ENCODE data around the gene TDRD12.
"Not testable (repeated sequence)": the region's sequence is repeated elsewhere in the genome, so short reads cannot be mapped to it uniquely, and the experiment has no call there.

Gene TDRD12

GRCh38 chr19:32833388-32833787, 113.8 kb downstream of the TDRD12 start:
- not testable (repeated sequence) for DNase-seq

GRCh38 chr19:32837531-32837930, 118.0 kb downstream of the TDRD12 start:
- no peak for DNase-seq

- DNase-seq, result no peak
Observed at GRCh38 chr19:32842061-32842460, 122.5 kb downstream of the TDRD12 start.

- no peak for DNase-seq
Observed at GRCh38 chr19:32843716-32844245, 124.2 kb downstream of the TDRD12 start.

DNA sequence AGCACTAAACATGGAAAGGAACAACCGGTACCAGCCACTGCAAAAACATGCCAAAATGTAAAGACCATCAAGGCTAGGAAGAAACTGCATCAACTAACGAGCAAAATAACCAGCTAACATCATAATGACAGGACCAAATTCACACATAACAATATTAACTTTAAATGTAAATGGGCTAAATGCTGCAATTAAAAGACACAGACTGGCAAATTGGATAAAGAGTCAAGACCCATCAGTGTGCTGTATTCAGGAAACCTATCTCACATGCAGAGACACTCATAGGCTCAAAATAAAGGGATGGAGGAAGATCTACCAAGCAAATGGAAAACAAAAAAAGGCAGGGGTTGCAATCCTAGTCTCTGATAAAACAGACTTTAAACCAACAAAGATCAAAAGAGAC, 128.5 kb downstream of the TDRD12 start:
- not testable (repeated sequence) for DNase-seq

GRCh38 chr19:32852216-32852615, 132.6 kb downstream of the TDRD12 start:
- DNase-seq, result no peak

DNA sequence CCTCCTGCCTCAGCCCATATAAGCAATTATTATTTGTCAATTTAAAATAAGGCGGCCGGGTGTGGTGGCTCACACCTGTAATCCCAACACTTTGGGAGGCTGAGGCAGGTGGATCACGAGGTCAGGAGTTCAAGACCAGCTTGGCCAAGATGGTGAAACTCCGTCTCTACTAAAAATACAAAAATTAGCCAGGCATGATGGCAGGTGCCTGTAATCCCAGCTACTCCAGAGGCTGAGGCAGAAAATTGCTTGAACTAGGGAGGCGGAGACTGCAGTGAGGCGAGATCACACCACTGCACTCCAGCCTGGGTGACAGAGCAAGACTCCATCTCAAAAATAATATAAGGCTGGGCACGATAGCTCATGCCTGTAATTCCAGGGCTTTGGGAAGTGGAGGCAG, 137.3 kb downstream of the TDRD12 start:
- not testable (repeated sequence) for DNase-seq

- no peak for DNase-seq
Observed at GRCh38 chr19:32857584-32857983, 138.0 kb downstream of the TDRD12 start.

DNA sequence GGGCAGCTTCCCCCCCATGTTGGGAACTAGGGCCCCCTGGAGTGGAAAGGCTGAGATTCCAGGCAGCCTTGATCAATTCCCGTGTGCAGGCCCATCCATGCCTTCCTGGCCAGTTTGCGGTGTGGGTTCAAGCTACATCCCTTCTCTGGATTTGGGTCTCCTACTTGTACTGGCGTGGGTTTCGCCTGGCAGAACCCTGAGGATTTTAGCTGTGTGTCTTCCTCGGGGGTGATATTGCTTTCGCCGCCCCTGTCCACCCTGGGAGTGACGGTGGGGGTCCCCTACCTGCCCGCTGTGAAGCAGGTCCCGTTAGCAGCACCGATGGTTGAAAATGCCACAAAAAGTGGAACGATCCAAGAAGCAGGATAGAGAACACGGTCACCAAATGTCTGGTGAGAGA, 138.6 kb downstream of the TDRD12 start:
- DNase-seq, result no peak

DNA sequence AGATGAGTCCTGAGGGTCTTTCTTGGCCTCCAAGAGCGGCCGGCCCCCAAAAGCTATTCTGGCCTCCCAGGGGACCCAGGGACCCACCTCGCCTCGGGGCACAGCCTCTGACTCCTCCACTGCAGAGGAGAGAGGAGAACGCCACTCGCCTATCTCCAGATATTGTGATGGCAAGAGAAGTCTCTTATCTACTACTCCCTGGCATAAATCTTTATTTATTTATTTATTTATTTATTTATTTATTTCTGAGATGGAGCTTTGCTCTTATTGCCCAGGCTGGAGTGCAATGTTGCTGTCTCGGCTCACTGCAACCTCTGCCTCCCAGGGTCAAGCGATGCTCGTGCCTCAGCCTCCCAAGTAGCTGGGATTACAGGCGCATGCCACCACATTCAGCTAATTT, 139.0 kb downstream of the TDRD12 start:
- DNase-seq, result no peak

GRCh38 chr19:32859591-32859990, 140.0 kb downstream of the TDRD12 start:
- no peak for DNase-seq

DNA sequence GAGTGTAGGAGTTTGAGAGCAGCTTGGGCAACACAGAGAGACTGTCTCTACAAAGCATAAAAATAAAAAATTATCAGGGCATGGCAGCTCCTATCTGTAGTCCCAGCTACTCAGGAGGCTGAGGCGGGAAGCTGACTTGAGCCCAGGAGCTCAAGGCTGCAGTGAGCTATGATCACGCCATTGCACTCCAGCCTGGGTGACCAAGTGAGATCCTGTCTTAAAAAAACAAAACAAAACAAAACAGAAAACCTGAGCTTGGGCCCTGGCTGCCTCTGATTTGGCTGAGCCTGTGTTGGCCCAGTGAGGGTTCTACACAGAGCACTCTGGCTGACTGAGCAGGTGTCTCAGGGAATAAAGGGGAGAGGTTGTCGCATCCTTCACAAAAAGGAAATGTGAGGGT, 142.0 kb downstream of the TDRD12 start:
- DNase-seq, result no peak

DNA sequence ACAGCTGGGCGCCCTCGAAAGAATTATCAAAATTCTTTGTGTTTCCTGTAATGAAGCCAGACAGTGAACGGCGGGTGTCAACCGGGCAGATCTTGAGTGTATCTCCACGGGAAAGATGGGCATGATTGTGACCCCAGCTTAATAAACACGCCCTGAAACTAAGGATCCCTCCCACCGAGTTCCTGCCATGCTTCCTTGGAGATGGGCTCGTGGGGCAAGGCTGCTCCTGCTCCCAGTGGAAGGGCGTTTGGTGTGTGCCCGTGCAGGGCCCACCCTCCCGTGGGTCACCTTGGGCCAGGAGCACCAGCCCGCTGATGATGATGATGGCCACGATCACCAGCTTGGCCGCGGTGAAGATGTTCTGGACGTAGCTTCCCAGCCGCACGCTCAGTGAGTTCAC, 142.6 kb downstream of the TDRD12 start:
- no peak for DNase-seq

DNA sequence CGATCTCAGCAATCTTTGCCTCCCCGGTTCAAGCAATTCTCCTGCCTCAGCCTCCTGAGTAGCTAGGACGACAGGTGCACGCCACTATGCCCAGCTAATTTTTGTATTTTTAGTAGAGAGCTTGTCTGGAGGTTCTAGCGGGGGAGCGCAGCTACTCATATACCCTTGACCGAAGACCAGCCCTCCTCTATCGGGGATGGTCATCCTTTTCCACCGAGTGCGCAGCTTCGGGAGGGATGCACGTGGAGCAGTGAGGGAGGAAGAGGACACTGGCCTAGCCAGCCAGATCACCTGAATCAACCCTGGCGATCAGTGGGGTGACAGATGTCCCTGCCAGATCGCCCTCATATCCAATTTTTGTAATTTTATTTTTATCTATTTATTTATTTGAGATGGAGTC, 143.2 kb downstream of the TDRD12 start:
- no peak for DNase-seq

DNA sequence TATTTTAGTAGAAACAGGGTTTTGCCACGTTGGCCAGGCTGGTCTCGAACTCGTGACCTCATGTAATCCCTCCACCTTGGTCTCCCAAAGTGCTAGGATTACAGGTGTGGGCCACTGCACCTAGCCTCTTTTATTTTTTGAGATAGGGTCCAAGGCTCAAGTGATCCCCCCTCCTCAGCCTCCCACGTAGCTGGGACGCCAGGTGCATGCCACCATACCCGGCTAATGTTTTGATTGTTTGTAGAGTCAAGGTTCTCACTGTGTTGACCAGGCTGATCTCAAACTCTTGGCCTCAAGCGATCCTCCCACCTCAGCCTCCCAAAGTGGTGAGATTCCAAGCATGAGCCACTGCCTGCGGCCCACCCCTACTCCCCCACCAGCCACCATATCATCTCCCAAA, 143.7 kb downstream of the TDRD12 start:
- DNase-seq, result no peak

DNA sequence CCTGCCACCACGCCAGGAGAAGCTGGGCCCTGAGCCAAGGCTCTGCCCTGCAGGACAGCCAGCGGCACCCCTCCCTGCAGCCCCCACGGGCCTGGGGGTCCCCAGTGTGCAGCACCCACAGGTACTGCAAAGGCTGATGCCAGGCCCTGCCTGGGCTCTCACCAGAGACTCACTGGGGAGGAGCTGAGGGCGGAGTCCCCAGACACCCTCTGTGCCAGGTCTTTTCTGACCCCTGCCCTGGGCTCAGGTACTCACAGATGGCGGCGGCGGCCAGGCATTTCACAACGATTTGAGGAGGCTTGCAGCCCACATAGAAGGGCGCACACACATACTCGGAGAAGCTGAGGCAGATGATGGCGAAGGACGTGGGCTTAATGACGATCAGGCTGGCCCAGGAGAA, 144.3 kb downstream of the TDRD12 start:
- no peak for DNase-seq

DNA sequence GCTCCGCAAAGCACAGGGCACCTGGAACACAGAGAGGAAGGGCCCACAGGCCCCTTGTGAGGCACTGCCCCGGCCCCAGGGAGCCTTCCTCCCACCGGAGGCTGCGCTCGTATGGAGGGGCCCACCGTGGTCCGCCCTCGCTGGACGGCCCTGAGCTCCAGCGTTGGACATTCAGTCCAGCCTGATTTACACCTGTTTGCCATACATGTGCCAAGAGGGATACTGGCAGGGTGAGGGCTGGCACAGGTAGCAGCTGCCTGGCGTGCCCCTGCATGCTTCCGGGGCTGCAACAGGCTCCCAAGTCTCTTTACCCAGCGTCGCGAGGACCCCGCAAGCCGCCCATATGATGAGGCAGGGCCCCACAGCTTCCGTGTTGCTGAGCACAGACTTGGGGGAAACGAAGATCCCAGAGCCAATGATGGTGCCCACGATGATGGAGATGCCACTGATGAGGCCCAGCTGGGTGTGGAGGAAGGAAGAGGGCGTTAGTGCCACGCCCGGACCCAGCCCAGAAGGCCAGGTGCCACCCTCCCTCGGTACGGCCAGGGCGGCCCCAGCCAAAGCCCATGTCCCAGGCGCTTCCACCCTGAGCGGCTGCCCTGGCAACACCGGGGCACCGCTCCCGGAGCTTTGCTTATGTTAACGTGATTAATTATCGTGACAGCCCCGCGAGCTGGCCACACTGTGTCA, 144.9 kb downstream of the TDRD12 start:
- DNase-seq, result no peak

DNA sequence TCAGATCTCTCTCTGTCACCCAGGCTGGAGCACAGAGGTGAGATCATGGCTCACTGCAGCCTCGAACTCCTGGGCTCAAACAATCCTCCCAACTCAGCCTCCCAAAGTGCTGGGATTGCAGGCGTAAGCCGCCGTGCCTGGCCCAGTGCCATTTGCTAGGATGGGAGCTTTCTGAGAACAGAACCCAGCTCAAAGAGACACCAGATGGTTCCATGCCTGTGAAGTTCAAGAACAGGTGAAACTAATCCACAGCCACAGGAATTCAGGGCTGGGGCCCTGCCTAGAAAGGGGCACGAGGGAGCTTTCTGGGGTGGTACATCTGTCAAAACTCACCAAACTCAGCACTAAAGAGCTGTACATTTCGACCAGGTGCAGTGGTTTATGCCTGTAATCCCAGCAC, 145.8 kb downstream of the TDRD12 start:
- no peak for DNase-seq

DNA sequence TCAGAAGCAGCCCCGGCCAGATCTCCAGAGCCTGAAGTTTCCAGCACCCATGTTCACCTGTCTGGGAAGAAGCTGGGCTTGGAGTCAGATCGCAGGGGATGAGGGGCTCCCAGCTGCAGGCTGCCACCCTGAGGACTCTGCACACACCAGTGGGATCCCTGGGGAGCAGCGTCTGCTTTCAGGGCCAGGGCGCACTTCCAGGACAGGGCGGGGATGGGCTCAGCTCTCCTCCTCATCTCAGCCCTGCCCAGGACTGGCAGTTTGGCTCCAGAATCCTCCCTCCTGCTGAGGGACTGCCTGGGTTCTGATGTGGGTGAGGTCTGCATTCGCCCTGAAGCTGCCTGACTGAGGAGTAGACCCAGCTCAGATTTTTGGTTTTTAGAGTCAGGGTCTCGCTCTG, 146.5 kb downstream of the TDRD12 start:
- DNase-seq, result no peak

DNA sequence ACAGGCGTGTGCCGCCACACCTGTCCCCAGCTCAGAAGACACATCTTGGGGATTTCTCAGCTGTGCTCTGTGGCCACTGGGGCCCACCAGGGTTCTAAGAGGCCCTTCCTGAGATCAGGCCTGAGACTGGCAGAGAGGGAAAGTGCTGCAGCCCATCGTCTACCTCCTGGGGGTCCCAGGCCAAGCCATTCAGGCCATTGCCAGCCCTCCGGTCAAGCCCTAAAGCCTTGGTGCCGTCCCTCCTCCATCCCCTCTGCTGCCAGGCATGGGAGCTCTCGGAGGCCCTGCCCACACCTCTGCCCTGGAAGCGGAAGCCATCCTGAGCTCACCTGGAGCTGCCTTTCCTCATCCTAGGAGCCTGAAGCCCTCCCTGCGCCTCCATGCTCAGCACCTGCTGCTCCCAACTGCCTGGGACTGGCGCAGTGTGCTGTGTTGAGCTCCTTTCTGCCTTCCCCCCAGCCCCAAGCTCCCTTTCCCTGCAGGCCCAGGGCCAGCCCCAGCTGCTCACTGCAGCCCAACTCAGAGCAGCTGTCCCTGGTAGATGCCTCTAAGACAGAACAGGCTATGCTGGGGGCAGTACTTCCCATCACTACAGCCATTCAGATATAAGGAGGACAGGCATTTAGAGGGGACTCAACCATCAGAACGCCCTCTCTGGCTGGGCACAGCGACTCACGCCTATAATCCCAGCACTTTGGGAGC, 147.1 kb downstream of the TDRD12 start:
- DNase-seq, result no peak

- DNase-seq, result not testable (repeated sequence)
Observed at GRCh38 chr19:32867436-32867835, 147.9 kb downstream of the TDRD12 start.

DNA sequence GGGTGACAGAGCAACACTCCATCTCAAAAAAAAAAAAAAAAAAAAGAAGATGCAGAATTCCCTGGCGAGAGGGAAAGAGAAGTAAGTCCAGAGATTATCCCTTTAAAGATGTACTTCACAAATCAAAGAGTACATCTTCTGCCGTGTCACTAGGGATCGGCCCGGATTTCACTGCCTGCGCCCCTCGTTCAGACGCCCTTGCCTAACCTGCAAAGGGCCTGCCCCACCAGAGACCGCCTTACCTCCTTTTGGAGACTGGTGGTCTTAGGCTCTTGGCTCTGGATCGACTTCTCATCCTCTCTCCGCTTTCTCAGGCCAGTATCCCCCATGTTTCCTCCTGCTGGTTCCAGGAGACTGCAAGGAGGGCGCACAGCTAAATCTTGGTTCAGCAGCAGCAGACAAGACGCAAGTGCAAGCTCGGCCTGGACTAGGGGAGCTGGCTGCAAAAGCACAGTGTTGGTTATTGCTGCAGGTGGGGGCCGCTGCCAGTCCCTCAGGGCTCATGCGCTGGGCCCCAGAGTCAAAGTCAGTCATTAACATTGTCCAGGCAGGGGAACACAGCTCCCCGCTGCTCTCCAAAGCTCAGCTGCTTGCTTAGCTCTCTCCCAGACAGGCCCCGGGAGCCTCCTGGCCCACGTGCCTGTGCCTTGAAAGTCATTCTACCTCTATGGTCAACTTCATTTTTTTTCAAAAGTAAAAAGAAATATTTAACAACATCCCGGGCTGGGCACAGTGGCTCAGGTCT, 148.8 kb downstream of the TDRD12 start:
- DNase-seq, result no peak

DNA sequence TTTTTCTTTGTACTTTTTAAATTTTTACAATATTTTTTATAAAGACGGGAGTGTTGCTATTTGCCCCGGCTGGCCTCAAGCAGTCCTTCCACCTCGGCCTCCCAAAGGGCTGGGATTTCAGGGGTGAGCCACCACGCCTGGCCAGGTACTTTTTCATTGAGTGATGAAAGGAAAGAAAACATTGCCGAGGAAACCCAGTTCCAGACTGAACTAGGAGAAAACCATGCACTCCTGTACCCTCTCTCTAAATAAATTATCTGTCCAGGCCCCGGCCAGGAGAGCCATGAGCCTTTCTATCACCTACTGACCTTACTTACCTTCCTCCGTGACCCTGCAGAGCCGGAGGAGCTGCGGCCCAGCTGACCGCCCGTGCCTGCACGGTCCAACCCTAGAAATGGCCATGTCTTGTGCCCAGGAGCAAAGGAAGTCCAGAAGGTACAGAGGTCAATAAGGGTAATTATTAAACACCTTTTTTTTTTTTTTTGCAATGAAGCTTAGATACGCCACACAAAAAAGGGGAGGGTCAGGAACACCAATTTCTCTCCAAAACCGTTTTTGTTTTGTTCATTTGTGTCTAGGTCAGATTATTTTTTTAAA, 149.9 kb downstream of the TDRD12 start, which contains the start of gene SLC7A9:
Gene SLC7A9 (minus strand): TSS at position 399 of the 597 bp plus-strand sequence. CDS start 1,233 bp downstream, outside the sequence.
- no peak for DNase-seq
